CD4-positive, alpha-beta T cell (primary cell): ENCODE measurements around the gene ZNF581. TPM values are rescaled to one million over a fixed set of nuclear protein-coding genes. Genes with fewer than 3 reads are reported as not detected.

ENCODE experiments used
- ATAC-seq: fragments of 200-7000 bp; cut with Tn5 transposase; one replicate; pipeline ENCODE4 v1.10.0; 2022; ENCODE audit warnings: mild to moderate bottlenecking; ENCODE audit not compliant: poor library complexity
- CTCF ChIA-PET: fragments of 350-600 bp; sonication (Branson Sonifier 250); formaldehyde crosslinking; loops from one replicate; lab custom pipeline; 2021; ENCODE audit warnings: antibody characterized with exemption, inconsistent platforms; lab: Charles Lee
- POLR2A ChIA-PET: fragments of 350-600 bp; sonication (Branson Sonifier 250); formaldehyde crosslinking; loops from one replicate; lab custom pipeline; 2021; ENCODE audit warnings: antibody characterized with exemption, inconsistent platforms; lab: Charles Lee
- DNase-seq, 14 experiments: peaks; one replicate each; pipeline ENCODE4 v3.0.0-alpha.2; 2013 to 2020; ENCODE audit warnings: mixed read lengths in 2 of 14
- H3K27ac ChIP-seq, 2 donors: one replicate each; pipeline versions ENCODE4 v1.5.1 to v1.7.0; 2013; ENCODE audit warnings: low read length in 2 of 2, low read depth in 1 of 2, mild to moderate bottlenecking in 1 of 2
- H3K27me3 ChIP-seq, 2 experiments: 1 replicate in 1 of 2; 2 replicates in 1 of 2; pipeline versions ENCODE4 v1.6.1 to v1.7.0; 2013; ENCODE audit warnings: low read length in 2 of 2, control low read depth in 1 of 2, mild to moderate bottlenecking in 1 of 2, moderate library complexity in 1 of 2; ENCODE audit not compliant: insufficient read depth in 2 of 2, control insufficient read depth in 1 of 2
- H3K36me3 ChIP-seq: one replicate; pipeline ENCODE4 v1.6.1; 2013; ENCODE audit warnings: low read length, control low read depth; ENCODE audit not compliant: insufficient read depth
- H3K4me1 ChIP-seq: one replicate; pipeline ENCODE4 v1.6.1; 2013; ENCODE audit warnings: low read length, control low read depth; ENCODE audit not compliant: insufficient read depth
- H3K4me3 ChIP-seq: one replicate; pipeline ENCODE4 v1.5.1; 2013; ENCODE audit warnings: mild to moderate bottlenecking, low read length, moderate library complexity
- H3K9me3 ChIP-seq, 2 experiments: 1 replicate in 1 of 2; 2 replicates in 1 of 2; pipeline versions ENCODE4 v1.6.1 to v1.7.0; 2013; ENCODE audit warnings: low read length in 2 of 2, mild to moderate bottlenecking in 2 of 2, control low read depth in 1 of 2, moderate library complexity in 1 of 2; ENCODE audit not compliant: control insufficient read depth in 1 of 2, insufficient read depth in 1 of 2
- H3K27ac Mint-ChIP-seq: one replicate; pipeline ENCODE4 v1.8.0; 2020; ENCODE audit warnings: mixed read lengths
- H3K27me3 Mint-ChIP-seq: one replicate; pipeline ENCODE4 v1.8.0; 2021; ENCODE audit warnings: mixed read lengths
- H3K36me3 Mint-ChIP-seq: one replicate; pipeline ENCODE4 v1.8.0; 2021; ENCODE audit warnings: low read depth, mixed read lengths
- H3K4me1 Mint-ChIP-seq: one replicate; pipeline ENCODE4 v1.8.0; 2021; ENCODE audit warnings: low read depth, mixed read lengths
- H3K4me3 Mint-ChIP-seq: one replicate; pipeline ENCODE4 v1.8.0; 2020; ENCODE audit warnings: mild to moderate bottlenecking, mixed read lengths
- H3K9me3 Mint-ChIP-seq: one replicate; pipeline ENCODE4 v1.8.0; 2020; ENCODE audit warnings: mixed read lengths
- CTCF ChIP-seq: fragments of 200-600 bp; IDR thresholded peaks from one replicate; pipeline ENCODE4 v1.8.0; 2022; ENCODE audit warnings: antibody characterized with exemption, mild to moderate bottlenecking
- intact Hi-C, 2 experiments: fragments of 100-400 bp; cut with DNase I in 1 of 2; cut with micrococcal nuclease in 1 of 2; formaldehyde crosslinking; loops; one replicate each; pipeline versions ENCODE4 v1.15.1 to v1.9.0; 2023 to 2025; cut with DNase I, micrococcal nuclease
- total RNA-seq, 174 experiments: library from RNA in 2 of 174; stranded (reverse) in 2 of 174; gene quantifications; one replicate each; pipeline ENCODE4 v1.2.3 and lab custom pipeline; 2021 to 2026

The ZNF581 gene
- total RNA-seq, 2 experiments from 2014 or later, result 23.1 to 24.7 TPM

GRCh38 chr19:55638864-55639359 lies 4.5 kb upstream of the ZNF581 start:
- peaks cover 45% of the 10 kb centered on the region for H3K36me3 Mint-ChIP-seq
- ATAC-seq, result peak; percentile 30
- peaks cover 3% of the 10 kb centered on the region for H3K9me3 Mint-ChIP-seq
- Histone ChIP-seq H3K27ac (no peak overlapping the region), H3K4me3 (no peak overlapping the region), H3K27me3 (no peaks in the 10 kb centered on the region), H3K36me3 (peaks cover 3% of the 10 kb centered on the region), H3K4me1 (peaks cover 84% of the 10 kb centered on the region), H3K9me3 (peaks cover 0 to 5% of the 10 kb centered on the region in 2 experiments)
- peak in 13 of 14 experiments; percentile 31 to 84 (median 57) for DNase-seq
- TF ChIP-seq CTCF, result peak; percentile 43
- peak overlapping the region; percentile 84 for H3K27ac Mint-ChIP-seq
- H3K4me3 Mint-ChIP-seq, result peak overlapping the region; percentile 86
- no peaks in the 10 kb centered on the region for H3K27me3 Mint-ChIP-seq
- ChIA-PET CTCF (interaction anchor here (1.0 to 5.0 kb wide), 5 partner anchors 13 to 135 kb away, joined by 3 to 29 read pairs (median 10); partner anchors contain the start of genes FIZ1, U2AF2, ZNF524 and ZNF784), POLR2A (interaction anchor here (0.5 to 2.0 kb wide), 8 partner anchors 10 to 1524 kb away, joined by 3 to 13 read pairs (median 6); partner anchors contain the start of genes FIZ1, U2AF2, ZNF524 and ZNF628)
- H3K4me1 Mint-ChIP-seq, result peaks cover 72% of the 10 kb centered on the region
- intact Hi-C loops, result loop anchor here (10.0 kb wide), 2 partner anchors 234 to 384 kb away; partner anchors contain the start of genes PPP6R1 (in 2 of the 2) and UBE2S (in 1 of the 2)

GRCh38 chr19:55640043-55640576 lies 3.3 kb upstream of the ZNF581 start:
- Mint-ChIP-seq H3K4me3 (peak overlapping the region; percentile 81), H3K27me3 (no peaks in the 10 kb centered on the region), H3K4me1 (peaks cover 71% of the 10 kb centered on the region), H3K36me3 (peaks cover 41% of the 10 kb centered on the region), H3K9me3 (peaks cover 3% of the 10 kb centered on the region), H3K27ac (peak overlapping the region; percentile 84)
- H3K27me3 ChIP-seq, result no peaks in the 10 kb centered on the region
- H3K9me3 ChIP-seq, result peaks cover 0 to 5% of the 10 kb centered on the region in 2 experiments
- H3K4me1 ChIP-seq, result peaks cover 87% of the 10 kb centered on the region
- intact Hi-C loops, result loop anchor here in 1 of 2 experiments (1.0 to 5.0 kb wide), 3 partner anchors 8 to 253 kb away; partner anchors contain the start of genes FIZ1 and RPL28
- peak; percentile 47 for TF ChIP-seq CTCF
- ATAC-seq, result peak; percentile 50
- H3K4me3 ChIP-seq, result peak overlapping the region; percentile 45
- POLR2A ChIA-PET, result interaction anchor here (0.7 to 2.0 kb wide), 8 partner anchors 9 to 59 kb away, joined by 3 to 13 read pairs (median 4); partner anchors contain the start of genes FIZ1, U2AF2, ZNF524 and ZNF784
- peak overlapping the region; percentile 76 to 78 for H3K27ac ChIP-seq
- CTCF ChIA-PET, result interaction anchor here (0.7 to 5.0 kb wide), 7 partner anchors 9 to 136 kb away, joined by 3 to 29 read pairs (median 7); partner anchors contain the start of genes FIZ1, U2AF2, ZNF524 and ZNF784
- H3K36me3 ChIP-seq, result peaks cover 9% of the 10 kb centered on the region
- DNase-seq, result peak in 13 of 14 experiments; percentile 63 to 93 (median 73)

GRCh38 chr19:55640577-55641425 lies 2.6 kb upstream of the ZNF581 start, which contains the start of gene ZNF580:
Gene ZNF580 (plus strand): TSS chr19:55641002. CDS start chr19:55642509, 1,507 bp downstream.
- Histone ChIP-seq H3K9me3 (peaks cover 0 to 5% of the 10 kb centered on the region in 2 experiments), H3K4me1 (peaks cover 86% of the 10 kb centered on the region), H3K27me3 (no peaks in the 10 kb centered on the region), H3K27ac (peak within 1 kb of the TSS; percentile 76 to 78), H3K4me3 (peak within 1 kb of the TSS; percentile 78), H3K36me3 (peaks cover 15% of the 10 kb centered on the region)
- no peaks in the 10 kb centered on the region for H3K27me3 Mint-ChIP-seq
- peaks cover 3% of the 10 kb centered on the region for H3K9me3 Mint-ChIP-seq
- peaks cover 34% of the 10 kb centered on the region for H3K36me3 Mint-ChIP-seq
- peak within 1 kb of the TSS; percentile 84 for H3K27ac Mint-ChIP-seq
- no peak for TF ChIP-seq CTCF
- DNase-seq (peak in 11 of 14 experiments; percentile 34 to 78 (median 55)), ATAC-seq (peak; percentile 7)
- POLR2A ChIA-PET, result interaction anchor here (0.6 to 2.0 kb wide), 6 partner anchors 9 to 53 kb away, joined by 3 to 13 read pairs (median 6); partner anchors contain the start of genes FIZ1, U2AF2, ZNF524 and ZNF784
- intact Hi-C loops, result loop anchor here in 1 of 2 experiments (1.0 to 5.0 kb wide), 3 partner anchors 8 to 254 kb away; partner anchors contain the start of genes FIZ1 and RPL28
- H3K4me1 Mint-ChIP-seq, result peaks cover 68% of the 10 kb centered on the region
- CTCF ChIA-PET, result interaction anchor here (0.7 to 5.0 kb wide), 6 partner anchors 9 to 137 kb away, joined by 3 to 29 read pairs (median 8); partner anchors contain the start of genes U2AF2, ZNF784 and ZNF865
- H3K4me3 Mint-ChIP-seq, result peak within 1 kb of the TSS; percentile 86
